ENCODE measurements around the gene MC5R.

GRCh38 chr18:13835202-13835601, 11.3 kb downstream of the MC5R start:
- TF ChIP-seq CTCF (IDR thresholded peaks at IDR 0.05) (no peak), POLR2A (IDR thresholded peaks at IDR 0.05) (no peak), EP300 (IDR thresholded peaks at IDR 0.05) (no peak), POLR2AphosphoS5 (IDR thresholded peaks at IDR 0.05) (no peak)
